GM23338 (cell line): ENCODE measurements around the gene UBE3C. TPM values are rescaled to one million over a fixed set of nuclear protein-coding genes. Genes with fewer than 3 reads are reported as not detected.

Experiments used
- ATAC-seq: fragments of 200-7000 bp; cut with Tn5 transposase; 3 replicates; pipeline ENCODE4 v1.9.1; 2020
- DNase-seq: peaks from one replicate; pipeline ENCODE4 v3.0.0-alpha.2; 2015; ENCODE audit warnings: low spot score
- H2AFZ ChIP-seq: fragments of 200-600 bp; sonication (generic); 2 replicates; pipeline ENCODE4 v1.8.0; 2016; ENCODE audit warnings: antibody characterized with exemption, mild to moderate bottlenecking, moderate library complexity
- H3F3A ChIP-seq: fragments of 200-600 bp; sonication (generic); replicated peaks from 2 replicates; pipeline ENCODE4 v1.8.0; 2017; ENCODE audit warnings: antibody characterized with exemption, mixed run types, low read depth
- H3K27ac ChIP-seq: fragments of 200-600 bp; sonication (generic); 2 replicates; pipeline ENCODE4 v1.6.1; 2016; ENCODE audit warnings: low read depth
- H3K27me3 ChIP-seq: fragments of 200-600 bp; sonication (generic); 2 replicates; pipeline ENCODE4 v1.8.0; 2016; ENCODE audit warnings: mild to moderate bottlenecking, mixed run types, moderate library complexity; ENCODE audit not compliant: insufficient read depth
- H3K36me3 ChIP-seq: fragments of 200-600 bp; sonication (generic); 2 replicates; pipeline ENCODE4 v1.8.0; 2016; ENCODE audit warnings: mild to moderate bottlenecking; ENCODE audit not compliant: insufficient read depth
- H3K4me1 ChIP-seq: fragments of 200-600 bp; sonication (generic); 2 replicates; pipeline ENCODE4 v1.8.0; 2016; ENCODE audit warnings: mild to moderate bottlenecking, moderate library complexity; ENCODE audit not compliant: insufficient read depth
- H3K4me2 ChIP-seq: fragments of 200-600 bp; sonication (generic); 2 replicates; pipeline ENCODE4 v1.7.1; 2017; ENCODE audit warnings: mixed run types
- H3K4me3 ChIP-seq: fragments of 200-600 bp; sonication (generic); 2 replicates; pipeline ENCODE4 v1.6.1; 2016; ENCODE audit warnings: mixed run types
- H3K79me2 ChIP-seq: fragments of 200-600 bp; sonication (generic); replicated peaks from 2 replicates; pipeline ENCODE4 v1.8.0; 2017; ENCODE audit warnings: mild to moderate bottlenecking; ENCODE audit not compliant: insufficient read depth
- H3K9me2 ChIP-seq: fragments of 200-600 bp; sonication (generic); 2 replicates; pipeline ENCODE4 v1.8.0; 2017; ENCODE audit not compliant: insufficient read depth
- H4K20me1 ChIP-seq: fragments of 200-600 bp; sonication (generic); replicated peaks from 2 replicates; pipeline ENCODE4 v1.8.0; 2017; ENCODE audit warnings: mild to moderate bottlenecking; ENCODE audit not compliant: insufficient read depth
- H3K27ac Mint-ChIP-seq: 2 replicates; pipeline ENCODE4 v1.8.0; 2020; ENCODE audit warnings: inconsistent platforms, mild to moderate bottlenecking, moderate library complexity, mixed read lengths
- H3K27me3 Mint-ChIP-seq: 3 replicates; pipeline ENCODE4 v1.8.0; 2022; ENCODE audit warnings: low read depth, mild to moderate bottlenecking, moderate library complexity, mixed read lengths, inconsistent platforms; ENCODE audit not compliant: insufficient read depth, poor library complexity
- H3K36me3 Mint-ChIP-seq: 3 replicates; pipeline ENCODE4 v1.8.0; 2021; ENCODE audit warnings: low read depth, mild to moderate bottlenecking, inconsistent platforms, moderate library complexity, mixed read lengths
- H3K4me1 Mint-ChIP-seq: 3 replicates; pipeline ENCODE4 v1.8.0; 2020; ENCODE audit warnings: mild to moderate bottlenecking, inconsistent platforms, mixed read lengths
- H3K4me3 Mint-ChIP-seq: 3 replicates; pipeline ENCODE4 v1.8.0; 2021; ENCODE audit warnings: moderate library complexity, mild to moderate bottlenecking, inconsistent platforms, mixed read lengths
- H3K9me3 Mint-ChIP-seq: 3 replicates; pipeline ENCODE4 v1.8.0; 2020; ENCODE audit warnings: moderate library complexity, mild to moderate bottlenecking, inconsistent platforms, mixed read lengths
- CREB1 ChIP-seq: fragments of 250-450 bp; sonication (Bioruptor Pico); IDR thresholded peaks from 2 replicates; pipeline ENCODE4 v1.5.0; 2020; ENCODE audit warnings: low read depth, mild to moderate bottlenecking, moderate library complexity
- EZH2 ChIP-seq: fragments of 200-600 bp; sonication (generic); IDR thresholded peaks from one replicate; pipeline ENCODE4 v1.8.0; 2017; ENCODE audit warnings: antibody characterized with exemption, mild to moderate bottlenecking, low read depth; ENCODE audit not compliant: unreplicated experiment
- EZH2phosphoT487 ChIP-seq: fragments of 200-600 bp; sonication (generic); IDR thresholded peaks from one replicate; pipeline ENCODE4 v1.8.1; 2018; ENCODE audit warnings: antibody characterized with exemption; ENCODE audit not compliant: unreplicated experiment
- JUNB ChIP-seq: IDR thresholded peaks from one replicate; pipeline ENCODE4 v1.6.1; 2016; ENCODE audit warnings: antibody characterized with exemption; ENCODE audit not compliant: unreplicated experiment
- NANOG ChIP-seq: IDR thresholded peaks from 2 replicates; pipeline ENCODE4 v1.6.1; 2016; ENCODE audit warnings: antibody characterized with exemption, borderline replicate concordance
- POLR2AphosphoS5 ChIP-seq: IDR thresholded peaks from 2 replicates; pipeline ENCODE4 v1.6.1; 2016; ENCODE audit warnings: antibody characterized with exemption, low read depth
- REST ChIP-seq: IDR thresholded peaks from one replicate; pipeline ENCODE4 v1.6.1; 2018; ENCODE audit warnings: antibody characterized with exemption; ENCODE audit not compliant: unreplicated experiment
- STAT1 ChIP-seq: IDR thresholded peaks from one replicate; pipeline ENCODE4 v1.6.1; 2016; ENCODE audit warnings: antibody characterized with exemption; ENCODE audit not compliant: unreplicated experiment
- ZNF114 ChIP-seq: fragments of 250-450 bp; sonication (Bioruptor Pico); IDR thresholded peaks from 2 replicates; pipeline ENCODE4 v1.5.0; 2020; ENCODE audit warnings: mild to moderate bottlenecking, moderate library complexity
- ZNF331 ChIP-seq: fragments of 250-450 bp; sonication (Bioruptor Pico); IDR thresholded peaks from 2 replicates; pipeline ENCODE4 v1.5.0; 2020; ENCODE audit warnings: low read depth, mild to moderate bottlenecking, moderate library complexity
- ZNF462 ChIP-seq: fragments of 250-450 bp; sonication (Bioruptor Pico); IDR thresholded peaks from 2 replicates; pipeline ENCODE4 v1.5.0; 2020; ENCODE audit warnings: mild to moderate bottlenecking, moderate library complexity
- polyA plus RNA-seq: library from polyadenylated mRNA; unstranded; fragments of >200 nt; fragmentation: Nextera tagmentation; extraction: Ambion mirVana; gene quantifications from 2 replicates; pipeline ENCODE4 v1.2.1, GENCODE V29; 2016
- total RNA-seq: library from RNA; depleted of rRNA; stranded (reverse); fragments of >200 nt; shearing (Covaris generic); gene quantifications from 2 replicates; pipeline ENCODE4 v1.2.3, GENCODE V29; 2014
- TF ChIP-seq, protein P1 (sequence below): IDR thresholded peaks from 2 replicates; pipeline ENCODE4 v1.6.1; 2016; ENCODE audit warnings: antibody characterized with exemption
- TF ChIP-seq, protein P2 (sequence below), 2 experiments: fragments of 200-600 bp in 1 of 2; sonication (generic) in 1 of 2; conservative IDR thresholded peaks; 2 replicates each; pipeline versions ENCODE4 v1.5.1 to v1.6.1; 2016 to 2017; ENCODE audit warnings: antibody characterized with exemption in 2 of 2, low read depth in 2 of 2, mild to moderate bottlenecking in 2 of 2, moderate library complexity in 1 of 2

The UBE3C gene
- total and polyA plus RNA-seq, 2 experiments from 2014 or later, result 16.8 to 76.9 TPM

DNA sequence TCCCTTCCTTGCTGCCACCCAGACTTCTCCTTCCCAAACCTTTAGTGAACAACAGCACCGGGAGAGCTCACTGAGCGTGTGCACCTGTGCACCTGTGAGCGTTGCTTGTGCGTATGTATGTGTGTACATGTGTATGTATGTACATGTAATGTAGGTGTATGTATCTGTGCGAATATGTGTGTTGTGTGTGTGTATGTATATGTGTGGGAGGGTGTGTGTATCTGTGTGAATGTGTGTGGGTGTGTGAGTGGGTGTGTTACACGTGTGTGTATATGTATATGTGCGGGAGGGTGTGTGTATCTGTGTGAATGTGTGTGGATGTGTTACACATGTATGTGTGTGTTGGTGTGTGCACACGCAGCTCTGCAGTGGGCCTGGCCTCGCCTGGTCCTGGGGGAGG lies 153.5 kb downstream of the UBE3C start:
- no peaks in the 10 kb centered on the region for H3K79me2 ChIP-seq
- no peaks in the 10 kb centered on the region for H3K9me2 ChIP-seq
- H3K4me1 ChIP-seq, result no peaks in the 10 kb centered on the region
- TF ChIP-seq EZH2 (no peak), EZH2phosphoT487 (no peak), JUNB (no peak), POLR2AphosphoS5 (no peak), CREB1 (no peak), NANOG (no peak), STAT1 (no peak), REST (no peak), ZNF331 (no peak), ZNF114 (no peak), ZNF462 (no peak)
- TF ChIP-seq, protein P1, sequence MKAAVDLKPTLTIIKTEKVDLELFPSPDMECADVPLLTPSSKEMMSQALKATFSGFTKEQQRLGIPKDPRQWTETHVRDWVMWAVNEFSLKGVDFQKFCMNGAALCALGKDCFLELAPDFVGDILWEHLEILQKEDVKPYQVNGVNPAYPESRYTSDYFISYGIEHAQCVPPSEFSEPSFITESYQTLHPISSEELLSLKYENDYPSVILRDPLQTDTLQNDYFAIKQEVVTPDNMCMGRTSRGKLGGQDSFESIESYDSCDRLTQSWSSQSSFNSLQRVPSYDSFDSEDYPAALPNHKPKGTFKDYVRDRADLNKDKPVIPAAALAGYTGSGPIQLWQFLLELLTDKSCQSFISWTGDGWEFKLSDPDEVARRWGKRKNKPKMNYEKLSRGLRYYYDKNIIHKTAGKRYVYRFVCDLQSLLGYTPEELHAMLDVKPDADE, result no peak
- TF ChIP-seq, protein P2, sequence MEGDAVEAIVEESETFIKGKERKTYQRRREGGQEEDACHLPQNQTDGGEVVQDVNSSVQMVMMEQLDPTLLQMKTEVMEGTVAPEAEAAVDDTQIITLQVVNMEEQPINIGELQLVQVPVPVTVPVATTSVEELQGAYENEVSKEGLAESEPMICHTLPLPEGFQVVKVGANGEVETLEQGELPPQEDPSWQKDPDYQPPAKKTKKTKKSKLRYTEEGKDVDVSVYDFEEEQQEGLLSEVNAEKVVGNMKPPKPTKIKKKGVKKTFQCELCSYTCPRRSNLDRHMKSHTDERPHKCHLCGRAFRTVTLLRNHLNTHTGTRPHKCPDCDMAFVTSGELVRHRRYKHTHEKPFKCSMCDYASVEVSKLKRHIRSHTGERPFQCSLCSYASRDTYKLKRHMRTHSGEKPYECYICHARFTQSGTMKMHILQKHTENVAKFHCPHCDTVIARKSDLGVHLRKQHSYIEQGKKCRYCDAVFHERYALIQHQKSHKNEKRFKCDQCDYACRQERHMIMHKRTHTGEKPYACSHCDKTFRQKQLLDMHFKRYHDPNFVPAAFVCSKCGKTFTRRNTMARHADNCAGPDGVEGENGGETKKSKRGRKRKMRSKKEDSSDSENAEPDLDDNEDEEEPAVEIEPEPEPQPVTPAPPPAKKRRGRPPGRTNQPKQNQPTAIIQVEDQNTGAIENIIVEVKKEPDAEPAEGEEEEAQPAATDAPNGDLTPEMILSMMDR (conservative IDR thresholded peaks at IDR 0.05; ENCODE audit: low read depth in 2 of 2), result no peak
- peaks cover 11% of the 10 kb centered on the region for H3K36me3 Mint-ChIP-seq
- H3K27ac ChIP-seq, result no peak overlapping the region
- H3K9me3 Mint-ChIP-seq, result peaks cover 26% of the 10 kb centered on the region
- H4K20me1 ChIP-seq, result no peaks in the 10 kb centered on the region
- H3K36me3 ChIP-seq, result no peaks in the 10 kb centered on the region
- H3K4me3 Mint-ChIP-seq, result no peak overlapping the region
- H2AFZ ChIP-seq, result peak overlapping the region; percentile 84; the same call in 1 of the 2 replicates
- H3K27me3 ChIP-seq, result no peaks in the 10 kb centered on the region
- no peak overlapping the region for H3K4me2 ChIP-seq
- DNase-seq (no peak), ATAC-seq (no peak)
- H3F3A ChIP-seq, result peaks cover 7% of the 10 kb centered on the region; the same call in 1 of the 2 replicates
- peaks cover 12% of the 10 kb centered on the region for H3K4me1 Mint-ChIP-seq
- H3K4me3 ChIP-seq, result no peak overlapping the region
- H3K27me3 Mint-ChIP-seq, result peaks cover 17% of the 10 kb centered on the region
- no peak overlapping the region for H3K27ac Mint-ChIP-seq
